GM23338 (cell line): ENCODE results near the gene TGDS. TPM values are rescaled to one million over a fixed set of nuclear protein-coding genes. Genes with fewer than 3 reads are reported as not detected.

ENCODE experiments used
- ATAC-seq: fragments of 200-7000 bp; cut with Tn5 transposase; 3 replicates; pipeline ENCODE4 v1.9.1; 2020
- DNase-seq: peaks from one replicate; pipeline ENCODE4 v3.0.0-alpha.2; 2015; ENCODE audit warnings: low spot score
- H2AFZ ChIP-seq: fragments of 200-600 bp; sonication (generic); 2 replicates; pipeline ENCODE4 v1.8.0; 2016; ENCODE audit warnings: antibody characterized with exemption, mild to moderate bottlenecking, moderate library complexity
- H3F3A ChIP-seq: fragments of 200-600 bp; sonication (generic); replicated peaks from 2 replicates; pipeline ENCODE4 v1.8.0; 2017; ENCODE audit warnings: antibody characterized with exemption, mixed run types, low read depth
- H3K27ac ChIP-seq: fragments of 200-600 bp; sonication (generic); 2 replicates; pipeline ENCODE4 v1.6.1; 2016; ENCODE audit warnings: low read depth
- H3K27me3 ChIP-seq: fragments of 200-600 bp; sonication (generic); 2 replicates; pipeline ENCODE4 v1.8.0; 2016; ENCODE audit warnings: mild to moderate bottlenecking, mixed run types, moderate library complexity; ENCODE audit not compliant: insufficient read depth
- H3K36me3 ChIP-seq: fragments of 200-600 bp; sonication (generic); 2 replicates; pipeline ENCODE4 v1.8.0; 2016; ENCODE audit warnings: mild to moderate bottlenecking; ENCODE audit not compliant: insufficient read depth
- H3K4me1 ChIP-seq: fragments of 200-600 bp; sonication (generic); 2 replicates; pipeline ENCODE4 v1.8.0; 2016; ENCODE audit warnings: mild to moderate bottlenecking, moderate library complexity; ENCODE audit not compliant: insufficient read depth
- H3K4me2 ChIP-seq: fragments of 200-600 bp; sonication (generic); 2 replicates; pipeline ENCODE4 v1.7.1; 2017; ENCODE audit warnings: mixed run types
- H3K4me3 ChIP-seq: fragments of 200-600 bp; sonication (generic); 2 replicates; pipeline ENCODE4 v1.6.1; 2016; ENCODE audit warnings: mixed run types
- H3K79me2 ChIP-seq: fragments of 200-600 bp; sonication (generic); replicated peaks from 2 replicates; pipeline ENCODE4 v1.8.0; 2017; ENCODE audit warnings: mild to moderate bottlenecking; ENCODE audit not compliant: insufficient read depth
- H3K9me2 ChIP-seq: fragments of 200-600 bp; sonication (generic); 2 replicates; pipeline ENCODE4 v1.8.0; 2017; ENCODE audit not compliant: insufficient read depth
- H4K20me1 ChIP-seq: fragments of 200-600 bp; sonication (generic); replicated peaks from 2 replicates; pipeline ENCODE4 v1.8.0; 2017; ENCODE audit warnings: mild to moderate bottlenecking; ENCODE audit not compliant: insufficient read depth
- H3K27ac Mint-ChIP-seq: 2 replicates; pipeline ENCODE4 v1.8.0; 2020; ENCODE audit warnings: inconsistent platforms, mild to moderate bottlenecking, moderate library complexity, mixed read lengths
- H3K27me3 Mint-ChIP-seq: 3 replicates; pipeline ENCODE4 v1.8.0; 2022; ENCODE audit warnings: low read depth, mild to moderate bottlenecking, moderate library complexity, mixed read lengths, inconsistent platforms; ENCODE audit not compliant: insufficient read depth, poor library complexity
- H3K36me3 Mint-ChIP-seq: 3 replicates; pipeline ENCODE4 v1.8.0; 2021; ENCODE audit warnings: low read depth, mild to moderate bottlenecking, inconsistent platforms, moderate library complexity, mixed read lengths
- H3K4me1 Mint-ChIP-seq: 3 replicates; pipeline ENCODE4 v1.8.0; 2020; ENCODE audit warnings: mild to moderate bottlenecking, inconsistent platforms, mixed read lengths
- H3K4me3 Mint-ChIP-seq: 3 replicates; pipeline ENCODE4 v1.8.0; 2021; ENCODE audit warnings: moderate library complexity, mild to moderate bottlenecking, inconsistent platforms, mixed read lengths
- H3K9me3 Mint-ChIP-seq: 3 replicates; pipeline ENCODE4 v1.8.0; 2020; ENCODE audit warnings: moderate library complexity, mild to moderate bottlenecking, inconsistent platforms, mixed read lengths
- CREB1 ChIP-seq: fragments of 250-450 bp; sonication (Bioruptor Pico); IDR thresholded peaks from 2 replicates; pipeline ENCODE4 v1.5.0; 2020; ENCODE audit warnings: low read depth, mild to moderate bottlenecking, moderate library complexity
- EZH2phosphoT487 ChIP-seq: fragments of 200-600 bp; sonication (generic); IDR thresholded peaks from one replicate; pipeline ENCODE4 v1.8.1; 2018; ENCODE audit warnings: antibody characterized with exemption; ENCODE audit not compliant: unreplicated experiment
- JUNB ChIP-seq: IDR thresholded peaks from one replicate; pipeline ENCODE4 v1.6.1; 2016; ENCODE audit warnings: antibody characterized with exemption; ENCODE audit not compliant: unreplicated experiment
- NANOG ChIP-seq: IDR thresholded peaks from 2 replicates; pipeline ENCODE4 v1.6.1; 2016; ENCODE audit warnings: antibody characterized with exemption, borderline replicate concordance
- POLR2AphosphoS5 ChIP-seq: IDR thresholded peaks from 2 replicates; pipeline ENCODE4 v1.6.1; 2016; ENCODE audit warnings: antibody characterized with exemption, low read depth
- STAT1 ChIP-seq: IDR thresholded peaks from one replicate; pipeline ENCODE4 v1.6.1; 2016; ENCODE audit warnings: antibody characterized with exemption; ENCODE audit not compliant: unreplicated experiment
- ZNF114 ChIP-seq: fragments of 250-450 bp; sonication (Bioruptor Pico); IDR thresholded peaks from 2 replicates; pipeline ENCODE4 v1.5.0; 2020; ENCODE audit warnings: mild to moderate bottlenecking, moderate library complexity
- ZNF331 ChIP-seq: fragments of 250-450 bp; sonication (Bioruptor Pico); IDR thresholded peaks from 2 replicates; pipeline ENCODE4 v1.5.0; 2020; ENCODE audit warnings: low read depth, mild to moderate bottlenecking, moderate library complexity
- polyA plus RNA-seq: library from polyadenylated mRNA; unstranded; fragments of >200 nt; fragmentation: Nextera tagmentation; extraction: Ambion mirVana; gene quantifications from 2 replicates; pipeline ENCODE4 v1.2.1, GENCODE V29; 2016
- total RNA-seq: library from RNA; depleted of rRNA; stranded (reverse); fragments of >200 nt; shearing (Covaris generic); gene quantifications from 2 replicates; pipeline ENCODE4 v1.2.3, GENCODE V29; 2014
- TF ChIP-seq, protein P1 (sequence below): IDR thresholded peaks from one replicate; pipeline ENCODE4 v1.6.1; 2018; ENCODE audit warnings: antibody characterized with exemption; ENCODE audit not compliant: unreplicated experiment
- TF ChIP-seq, protein P2 (sequence below): IDR thresholded peaks from 2 replicates; pipeline ENCODE4 v1.6.1; 2016; ENCODE audit warnings: antibody characterized with exemption
- TF ChIP-seq, protein P3 (sequence below), 2 experiments: fragments of 200-600 bp in 1 of 2; sonication (generic) in 1 of 2; conservative IDR thresholded peaks; 2 replicates each; pipeline versions ENCODE4 v1.5.1 to v1.6.1; 2016 to 2017; ENCODE audit warnings: antibody characterized with exemption in 2 of 2, low read depth in 2 of 2, mild to moderate bottlenecking in 2 of 2, moderate library complexity in 1 of 2
- TF ChIP-seq, protein P4 (sequence below): fragments of 250-450 bp; sonication (Bioruptor Pico); IDR thresholded peaks from 2 replicates; pipeline ENCODE4 v1.5.0; 2020; ENCODE audit warnings: mild to moderate bottlenecking, moderate library complexity

Gene TGDS
- total and polyA plus RNA-seq, 2 experiments from 2014 or later = 18.4 to 19.6 TPM

DNA sequence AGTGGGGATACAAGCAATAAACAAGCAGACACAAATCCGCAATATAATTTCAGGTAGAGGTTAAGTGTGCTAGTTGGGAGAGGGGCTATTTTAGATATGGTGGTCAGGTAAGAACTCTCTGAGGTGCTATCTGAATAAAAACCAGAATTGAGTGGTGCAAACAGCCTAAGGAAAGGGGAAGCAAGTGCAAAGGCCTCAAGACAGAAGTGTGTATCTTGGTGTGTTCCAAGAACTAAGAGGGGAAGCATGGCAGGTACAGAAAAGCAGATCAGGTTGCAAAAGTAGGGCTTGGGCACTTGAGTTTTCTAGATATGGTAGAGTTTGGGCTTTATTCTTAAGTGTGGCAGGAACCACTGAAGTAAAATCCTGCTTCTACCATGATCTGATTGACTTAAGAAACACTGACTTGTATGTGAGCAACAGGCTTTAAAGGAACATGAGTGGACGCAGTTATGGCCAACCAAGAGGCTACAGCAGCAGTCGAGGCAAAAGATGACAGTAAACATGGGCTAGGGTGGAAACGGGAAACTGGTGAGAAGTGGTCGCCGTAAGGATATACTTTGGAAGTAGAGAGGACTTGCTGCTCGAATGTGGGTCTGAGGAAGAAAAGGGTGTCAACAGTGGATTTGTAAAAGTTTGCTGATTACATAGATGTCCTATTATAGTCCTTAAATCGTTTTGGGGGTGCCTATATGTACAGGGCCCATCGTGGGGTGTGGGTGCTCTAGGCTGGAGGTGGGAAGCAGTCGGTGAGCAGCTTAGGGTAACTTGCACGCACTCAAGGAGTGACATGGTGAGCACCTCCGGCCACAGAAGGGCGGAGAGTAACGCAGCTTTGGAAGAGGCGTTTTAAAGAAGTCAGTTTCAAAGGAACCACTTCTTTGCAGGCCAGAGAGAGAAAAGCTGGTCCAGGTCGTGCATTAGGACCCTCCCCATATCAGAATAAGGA is 677 bp downstream of the TGDS start:
- Histone ChIP-seq H3K36me3 (peaks cover 22% of the 10 kb centered on the region; the same call in 1 of the 2 replicates), H3K4me3 (peak overlapping the region; percentile 94), H2AFZ (peak overlapping the region; percentile 86), H3K4me1 (peaks cover 10% of the 10 kb centered on the region), H3K79me2 (peaks cover 41% of the 10 kb centered on the region), H3K4me2 (peak overlapping the region; percentile 94), H3K27me3 (peaks cover 6% of the 10 kb centered on the region; the same call in 1 of the 2 replicates), H3K27ac (peak overlapping the region; percentile 89), H3F3A (no peaks in the 10 kb centered on the region), H4K20me1 (no peaks in the 10 kb centered on the region), H3K9me2 (no peaks in the 10 kb centered on the region)
- no peak for TF ChIP-seq STAT1
- TF ChIP-seq, protein P1, sequence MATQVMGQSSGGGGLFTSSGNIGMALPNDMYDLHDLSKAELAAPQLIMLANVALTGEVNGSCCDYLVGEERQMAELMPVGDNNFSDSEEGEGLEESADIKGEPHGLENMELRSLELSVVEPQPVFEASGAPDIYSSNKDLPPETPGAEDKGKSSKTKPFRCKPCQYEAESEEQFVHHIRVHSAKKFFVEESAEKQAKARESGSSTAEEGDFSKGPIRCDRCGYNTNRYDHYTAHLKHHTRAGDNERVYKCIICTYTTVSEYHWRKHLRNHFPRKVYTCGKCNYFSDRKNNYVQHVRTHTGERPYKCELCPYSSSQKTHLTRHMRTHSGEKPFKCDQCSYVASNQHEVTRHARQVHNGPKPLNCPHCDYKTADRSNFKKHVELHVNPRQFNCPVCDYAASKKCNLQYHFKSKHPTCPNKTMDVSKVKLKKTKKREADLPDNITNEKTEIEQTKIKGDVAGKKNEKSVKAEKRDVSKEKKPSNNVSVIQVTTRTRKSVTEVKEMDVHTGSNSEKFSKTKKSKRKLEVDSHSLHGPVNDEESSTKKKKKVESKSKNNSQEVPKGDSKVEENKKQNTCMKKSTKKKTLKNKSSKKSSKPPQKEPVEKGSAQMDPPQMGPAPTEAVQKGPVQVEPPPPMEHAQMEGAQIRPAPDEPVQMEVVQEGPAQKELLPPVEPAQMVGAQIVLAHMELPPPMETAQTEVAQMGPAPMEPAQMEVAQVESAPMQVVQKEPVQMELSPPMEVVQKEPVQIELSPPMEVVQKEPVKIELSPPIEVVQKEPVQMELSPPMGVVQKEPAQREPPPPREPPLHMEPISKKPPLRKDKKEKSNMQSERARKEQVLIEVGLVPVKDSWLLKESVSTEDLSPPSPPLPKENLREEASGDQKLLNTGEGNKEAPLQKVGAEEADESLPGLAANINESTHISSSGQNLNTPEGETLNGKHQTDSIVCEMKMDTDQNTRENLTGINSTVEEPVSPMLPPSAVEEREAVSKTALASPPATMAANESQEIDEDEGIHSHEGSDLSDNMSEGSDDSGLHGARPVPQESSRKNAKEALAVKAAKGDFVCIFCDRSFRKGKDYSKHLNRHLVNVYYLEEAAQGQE = no peak
- no peak for TF ChIP-seq JUNB
- no peak for TF ChIP-seq NANOG
- TF ChIP-seq, protein P2, sequence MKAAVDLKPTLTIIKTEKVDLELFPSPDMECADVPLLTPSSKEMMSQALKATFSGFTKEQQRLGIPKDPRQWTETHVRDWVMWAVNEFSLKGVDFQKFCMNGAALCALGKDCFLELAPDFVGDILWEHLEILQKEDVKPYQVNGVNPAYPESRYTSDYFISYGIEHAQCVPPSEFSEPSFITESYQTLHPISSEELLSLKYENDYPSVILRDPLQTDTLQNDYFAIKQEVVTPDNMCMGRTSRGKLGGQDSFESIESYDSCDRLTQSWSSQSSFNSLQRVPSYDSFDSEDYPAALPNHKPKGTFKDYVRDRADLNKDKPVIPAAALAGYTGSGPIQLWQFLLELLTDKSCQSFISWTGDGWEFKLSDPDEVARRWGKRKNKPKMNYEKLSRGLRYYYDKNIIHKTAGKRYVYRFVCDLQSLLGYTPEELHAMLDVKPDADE = no peak
- no peak for TF ChIP-seq EZH2phosphoT487
- TF ChIP-seq, protein P3, sequence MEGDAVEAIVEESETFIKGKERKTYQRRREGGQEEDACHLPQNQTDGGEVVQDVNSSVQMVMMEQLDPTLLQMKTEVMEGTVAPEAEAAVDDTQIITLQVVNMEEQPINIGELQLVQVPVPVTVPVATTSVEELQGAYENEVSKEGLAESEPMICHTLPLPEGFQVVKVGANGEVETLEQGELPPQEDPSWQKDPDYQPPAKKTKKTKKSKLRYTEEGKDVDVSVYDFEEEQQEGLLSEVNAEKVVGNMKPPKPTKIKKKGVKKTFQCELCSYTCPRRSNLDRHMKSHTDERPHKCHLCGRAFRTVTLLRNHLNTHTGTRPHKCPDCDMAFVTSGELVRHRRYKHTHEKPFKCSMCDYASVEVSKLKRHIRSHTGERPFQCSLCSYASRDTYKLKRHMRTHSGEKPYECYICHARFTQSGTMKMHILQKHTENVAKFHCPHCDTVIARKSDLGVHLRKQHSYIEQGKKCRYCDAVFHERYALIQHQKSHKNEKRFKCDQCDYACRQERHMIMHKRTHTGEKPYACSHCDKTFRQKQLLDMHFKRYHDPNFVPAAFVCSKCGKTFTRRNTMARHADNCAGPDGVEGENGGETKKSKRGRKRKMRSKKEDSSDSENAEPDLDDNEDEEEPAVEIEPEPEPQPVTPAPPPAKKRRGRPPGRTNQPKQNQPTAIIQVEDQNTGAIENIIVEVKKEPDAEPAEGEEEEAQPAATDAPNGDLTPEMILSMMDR (conservative IDR thresholded peaks at IDR 0.05; ENCODE audit: low read depth in 2 of 2) = no peak
- TF ChIP-seq ZNF114 = no peak
- TF ChIP-seq CREB1 (CRISPR knock-in tag) = no peak
- TF ChIP-seq POLR2AphosphoS5 = no peak
- TF ChIP-seq, protein P4, sequence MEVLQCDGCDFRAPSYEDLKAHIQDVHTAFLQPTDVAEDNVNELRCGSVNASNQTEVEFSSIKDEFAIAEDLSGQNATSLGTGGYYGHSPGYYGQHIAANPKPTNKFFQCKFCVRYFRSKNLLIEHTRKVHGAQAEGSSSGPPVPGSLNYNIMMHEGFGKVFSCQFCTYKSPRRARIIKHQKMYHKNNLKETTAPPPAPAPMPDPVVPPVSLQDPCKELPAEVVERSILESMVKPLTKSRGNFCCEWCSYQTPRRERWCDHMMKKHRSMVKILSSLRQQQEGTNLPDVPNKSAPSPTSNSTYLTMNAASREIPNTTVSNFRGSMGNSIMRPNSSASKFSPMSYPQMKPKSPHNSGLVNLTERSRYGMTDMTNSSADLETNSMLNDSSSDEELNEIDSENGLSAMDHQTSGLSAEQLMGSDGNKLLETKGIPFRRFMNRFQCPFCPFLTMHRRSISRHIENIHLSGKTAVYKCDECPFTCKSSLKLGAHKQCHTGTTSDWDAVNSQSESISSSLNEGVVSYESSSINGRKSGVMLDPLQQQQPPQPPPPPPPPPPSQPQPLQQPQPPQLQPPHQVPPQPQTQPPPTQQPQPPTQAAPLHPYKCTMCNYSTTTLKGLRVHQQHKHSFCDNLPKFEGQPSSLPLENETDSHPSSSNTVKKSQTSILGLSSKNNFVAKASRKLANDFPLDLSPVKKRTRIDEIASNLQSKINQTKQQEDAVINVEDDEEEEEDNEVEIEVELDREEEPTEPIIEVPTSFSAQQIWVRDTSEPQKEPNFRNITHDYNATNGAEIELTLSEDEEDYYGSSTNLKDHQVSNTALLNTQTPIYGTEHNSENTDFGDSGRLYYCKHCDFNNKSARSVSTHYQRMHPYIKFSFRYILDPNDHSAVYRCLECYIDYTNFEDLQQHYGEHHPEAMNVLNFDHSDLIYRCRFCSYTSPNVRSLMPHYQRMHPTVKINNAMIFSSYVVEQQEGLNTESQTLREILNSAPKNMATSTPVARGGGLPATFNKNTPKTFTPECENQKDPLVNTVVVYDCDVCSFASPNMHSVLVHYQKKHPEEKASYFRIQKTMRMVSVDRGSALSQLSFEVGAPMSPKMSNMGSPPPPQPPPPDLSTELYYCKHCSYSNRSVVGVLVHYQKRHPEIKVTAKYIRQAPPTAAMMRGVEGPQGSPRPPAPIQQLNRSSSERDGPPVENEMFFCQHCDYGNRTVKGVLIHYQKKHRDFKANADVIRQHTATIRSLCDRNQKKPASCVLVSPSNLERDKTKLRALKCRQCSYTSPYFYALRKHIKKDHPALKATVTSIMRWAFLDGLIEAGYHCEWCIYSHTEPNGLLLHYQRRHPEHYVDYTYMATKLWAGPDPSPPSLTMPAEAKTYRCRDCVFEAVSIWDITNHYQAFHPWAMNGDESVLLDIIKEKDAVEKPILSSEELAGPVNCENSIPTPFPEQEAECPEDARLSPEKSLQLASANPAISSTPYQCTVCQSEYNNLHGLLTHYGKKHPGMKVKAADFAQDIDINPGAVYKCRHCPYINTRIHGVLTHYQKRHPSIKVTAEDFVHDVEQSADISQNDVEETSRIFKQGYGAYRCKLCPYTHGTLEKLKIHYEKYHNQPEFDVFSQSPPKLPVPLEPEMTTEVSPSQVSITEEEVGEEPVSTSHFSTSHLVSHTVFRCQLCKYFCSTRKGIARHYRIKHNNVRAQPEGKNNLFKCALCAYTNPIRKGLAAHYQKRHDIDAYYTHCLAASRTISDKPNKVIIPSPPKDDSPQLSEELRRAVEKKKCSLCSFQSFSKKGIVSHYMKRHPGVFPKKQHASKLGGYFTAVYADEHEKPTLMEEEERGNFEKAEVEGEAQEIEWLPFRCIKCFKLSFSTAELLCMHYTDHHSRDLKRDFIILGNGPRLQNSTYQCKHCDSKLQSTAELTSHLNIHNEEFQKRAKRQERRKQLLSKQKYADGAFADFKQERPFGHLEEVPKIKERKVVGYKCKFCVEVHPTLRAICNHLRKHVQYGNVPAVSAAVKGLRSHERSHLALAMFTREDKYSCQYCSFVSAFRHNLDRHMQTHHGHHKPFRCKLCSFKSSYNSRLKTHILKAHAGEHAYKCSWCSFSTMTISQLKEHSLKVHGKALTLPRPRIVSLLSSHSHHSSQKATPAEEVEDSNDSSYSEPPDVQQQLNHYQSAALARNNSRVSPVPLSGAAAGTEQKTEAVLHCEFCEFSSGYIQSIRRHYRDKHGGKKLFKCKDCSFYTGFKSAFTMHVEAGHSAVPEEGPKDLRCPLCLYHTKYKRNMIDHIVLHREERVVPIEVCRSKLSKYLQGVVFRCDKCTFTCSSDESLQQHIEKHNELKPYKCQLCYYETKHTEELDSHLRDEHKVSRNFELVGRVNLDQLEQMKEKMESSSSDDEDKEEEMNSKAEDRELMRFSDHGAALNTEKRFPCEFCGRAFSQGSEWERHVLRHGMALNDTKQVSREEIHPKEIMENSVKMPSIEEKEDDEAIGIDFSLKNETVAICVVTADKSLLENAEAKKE (CRISPR knock-in tag) = no peak
- TF ChIP-seq ZNF331 (CRISPR knock-in tag) = no peak
- peak; percentile 59 for ATAC-seq
- Mint-ChIP-seq H3K4me3 (peak overlapping the region; percentile 96), H3K36me3 (peaks cover 22% of the 10 kb centered on the region), H3K27ac (peak overlapping the region; percentile 87), H3K4me1 (peaks cover 15% of the 10 kb centered on the region), H3K9me3 (peaks cover 7% of the 10 kb centered on the region), H3K27me3 (peaks cover 8% of the 10 kb centered on the region)
- peak; percentile 33 for DNase-seq
